Prostate gland (tissue), 2 donors: ENCODE data around the gene CABP4.

Experiments
- CTCF ChIP-seq, 4 experiments: fragments of 200-600 bp in 2 of 4; fragments of 450-650 bp in 2 of 4; sonication (generic) in 2 of 4; IDR thresholded peaks; 1 replicate in 3 of 4; 2 replicates in 1 of 4; pipeline ENCODE4 v1.5.1; 2016 to 2019; ENCODE audit warnings: antibody characterized with exemption in 4 of 4, mild to moderate bottlenecking in 2 of 4, moderate library complexity in 2 of 4
- POLR2A ChIP-seq: fragments of 450-650 bp; IDR thresholded peaks from one replicate; pipeline ENCODE4 v1.6.1; 2016; ENCODE audit warnings: antibody characterized with exemption, mild to moderate bottlenecking

GRCh38 chr11:67498544-67498972 is 43.4 kb downstream of the CABP4 start:
- TF ChIP-seq POLR2A (no peak), CTCF (IDR thresholded peaks at IDR 0.05) (no peak)
